Urothelium cell line (cell line): Measurements from ENCODE around the gene DNM3.

ENCODE experiments used
- DNase-seq: peaks from one replicate; pipeline ENCODE4 v3.0.0; 2011; ENCODE audit warnings: low spot score, mixed read lengths
- FAIRE-seq: peaks from 2 replicates; lab custom pipeline; 2011; peaks lifted over from hg19 to GRCh38; lab: Jason Lieb, UNC

The DNM3 gene

DNA sequence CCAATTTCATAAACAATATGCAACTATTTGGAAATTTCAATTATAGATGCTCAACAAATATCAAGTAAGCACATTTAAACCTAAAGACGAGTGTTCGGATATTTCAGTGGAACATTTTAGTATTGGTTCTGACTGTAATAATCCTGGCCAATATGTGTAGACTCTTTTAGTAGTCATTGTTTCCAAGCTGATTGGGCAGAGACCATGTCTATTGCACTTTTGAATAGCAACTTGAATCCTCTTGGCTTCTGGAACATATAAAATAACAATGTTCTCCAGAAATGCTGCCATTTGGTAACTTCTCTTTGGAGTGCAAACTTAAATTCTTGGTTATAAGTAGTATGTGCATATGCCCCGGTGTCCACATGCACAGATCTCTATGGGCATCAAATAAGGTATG is 373.7 kb downstream of the DNM3 start:
- no peak for DNase-seq
- no peak for FAIRE-seq

DNA sequence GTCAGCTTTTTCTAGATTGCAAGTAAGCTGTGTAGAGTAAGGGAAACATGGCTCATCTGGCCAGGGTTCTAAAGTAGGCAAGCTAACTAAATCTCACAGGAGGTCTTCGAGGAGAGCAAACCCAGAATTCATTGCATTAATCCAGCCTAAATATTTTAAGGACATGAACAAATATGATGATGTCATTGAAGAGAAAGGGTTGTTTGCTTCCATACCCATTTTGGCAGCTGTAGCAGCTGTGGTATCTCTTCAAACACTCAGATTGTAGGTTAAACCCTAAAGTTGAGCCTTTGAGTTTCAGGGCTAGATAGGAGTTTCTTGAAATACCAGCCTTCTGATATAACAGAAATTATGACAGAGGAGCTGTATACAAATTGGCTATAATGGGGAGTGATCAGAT is 378.7 kb downstream of the DNM3 start:
- no peak for FAIRE-seq
- DNase-seq: no peak

DNA sequence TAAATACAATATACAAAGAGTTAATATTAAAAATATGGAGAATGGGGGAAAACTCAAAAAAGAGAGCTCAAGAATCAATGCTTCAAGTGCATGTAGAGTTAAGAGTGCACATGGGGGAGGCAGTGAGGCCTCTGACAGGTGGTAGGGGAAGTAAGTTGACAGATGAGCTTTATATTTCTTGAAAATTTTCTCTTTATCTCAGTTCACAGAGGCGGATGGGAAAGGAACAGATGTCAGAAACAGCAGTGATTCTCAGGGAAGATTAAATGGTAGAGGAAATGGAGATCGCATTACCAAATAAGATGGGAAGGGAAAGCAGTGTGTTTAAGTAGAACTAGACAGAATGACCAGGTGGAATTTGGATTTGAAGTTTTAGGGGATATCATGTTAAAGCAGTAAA is 379.1 kb downstream of the DNM3 start:
- DNase-seq: no peak
- no peak for FAIRE-seq

DNA sequence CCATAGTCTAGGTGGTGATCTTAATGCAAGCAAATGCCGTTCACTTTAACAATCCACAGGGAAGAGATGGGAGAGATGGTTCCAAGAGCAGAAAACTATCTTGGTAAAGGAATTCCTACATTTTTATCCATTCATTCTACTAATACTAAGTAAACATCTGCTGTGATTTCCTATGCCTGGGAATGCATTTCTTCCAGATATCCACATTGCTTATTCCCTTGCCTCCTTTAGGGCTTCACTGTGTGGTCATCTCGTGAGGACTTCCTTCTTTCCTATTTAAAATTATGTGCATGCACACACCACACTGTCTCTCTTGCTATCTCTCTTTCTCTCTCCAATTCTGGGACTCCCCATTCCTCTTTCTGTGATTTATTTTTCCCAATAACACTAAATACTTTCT is 380.1 kb downstream of the DNM3 start:
- FAIRE-seq (no peak), DNase-seq (no peak)

DNA sequence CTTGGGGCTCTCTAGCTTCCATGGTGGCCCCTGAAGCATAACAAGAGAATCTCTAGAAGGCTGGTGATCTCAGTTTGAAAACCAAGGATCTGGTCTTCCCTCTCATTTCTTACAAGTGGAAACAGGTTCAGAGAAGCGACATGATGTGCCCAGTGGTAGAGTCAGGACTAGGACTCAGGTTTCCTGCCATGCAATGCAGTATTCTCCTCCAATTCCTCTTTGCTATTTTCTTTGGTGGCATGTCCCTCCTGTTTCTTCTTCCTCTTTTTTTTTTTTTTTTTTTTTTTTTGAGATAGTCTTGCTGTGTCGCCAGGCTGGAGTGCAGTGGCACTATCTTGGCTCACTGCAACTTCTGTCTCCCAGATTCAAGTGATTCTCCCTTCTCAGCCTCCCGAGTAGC is 383.6 kb downstream of the DNM3 start:
- DNase-seq: no peak
- FAIRE-seq: no peak

DNA sequence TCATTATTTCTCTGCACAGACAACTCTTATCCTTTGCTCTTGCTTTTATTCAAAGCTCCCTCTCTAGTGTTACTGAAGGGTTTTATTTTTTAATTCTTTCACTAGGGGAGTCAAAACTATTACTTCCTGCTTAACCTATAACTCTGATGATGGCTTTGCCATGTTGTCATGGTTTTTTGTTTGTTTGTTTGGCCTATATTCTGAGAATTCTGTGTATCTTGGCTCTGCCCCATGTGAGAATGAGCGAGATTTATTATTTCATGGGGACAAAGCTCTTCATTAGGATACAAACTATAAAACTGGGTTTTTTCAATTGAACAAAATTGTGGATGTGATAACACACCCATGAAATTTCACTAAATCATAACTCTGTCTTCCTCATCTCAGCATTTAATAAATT is 388.6 kb downstream of the DNM3 start:
- no peak for FAIRE-seq

DNA sequence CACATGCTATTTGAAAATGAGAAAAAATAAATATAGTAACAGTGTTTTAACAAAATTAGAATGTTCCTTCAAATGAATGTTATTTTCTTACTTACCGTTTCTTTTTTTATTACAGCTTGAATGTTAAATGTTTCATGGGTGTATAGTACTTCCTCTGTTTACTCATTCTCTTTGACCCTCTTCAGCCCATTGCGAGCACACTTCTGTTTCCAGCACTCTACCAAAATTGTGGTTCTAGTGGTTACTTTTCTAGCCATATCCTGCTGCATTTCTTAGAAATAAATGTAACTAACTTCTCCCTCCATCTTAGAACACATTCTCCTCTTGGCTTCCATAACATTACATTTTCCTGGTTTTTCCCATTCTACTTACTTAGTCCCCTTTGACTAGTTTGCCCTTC is 389.2 kb downstream of the DNM3 start:
- DNase-seq (no peak), FAIRE-seq (no peak)

More for the DNA sequence above, 388.6 kb downstream of the DNM3 start:
- no peak for DNase-seq

DNA sequence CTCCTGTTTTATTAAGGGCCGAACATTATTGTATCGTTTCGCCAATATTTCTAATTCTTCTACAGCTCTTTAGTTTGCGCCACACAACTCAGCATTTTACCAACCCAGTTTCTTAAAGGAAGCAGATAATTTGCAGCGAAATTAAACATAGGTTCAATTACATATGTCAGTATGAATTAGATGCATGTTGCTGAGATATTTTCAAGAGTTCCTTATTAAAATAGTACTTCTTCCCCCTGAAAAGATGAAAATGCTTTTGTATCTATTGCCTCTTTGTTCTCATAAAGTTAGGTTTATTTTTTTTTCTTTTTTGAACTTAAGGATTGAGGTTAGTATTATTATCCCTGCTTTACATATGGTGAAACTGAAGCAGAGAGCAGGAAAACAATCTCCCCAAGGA is 395.7 kb downstream of the DNM3 start:
- DNase-seq (no peak), FAIRE-seq (no peak)

DNA sequence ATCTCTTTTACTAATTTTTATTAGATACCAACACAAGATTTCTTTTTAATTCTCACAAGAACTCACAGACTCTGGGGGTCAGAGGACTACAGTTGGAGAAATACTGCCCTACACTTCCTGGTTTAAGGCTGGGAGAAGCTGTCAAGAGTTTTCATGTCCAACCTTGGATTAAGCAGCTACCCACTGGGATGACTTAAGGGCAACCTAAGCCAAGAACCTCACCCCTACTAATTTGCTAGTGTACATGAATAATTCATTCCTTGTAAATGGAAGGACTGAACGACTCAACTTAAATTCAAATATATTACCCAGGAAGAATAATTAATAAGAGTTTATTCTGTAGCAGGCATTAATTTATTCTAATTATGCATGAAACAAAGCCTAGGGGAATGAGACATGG is 396.9 kb downstream of the DNM3 start:
- DNase-seq (no peak), FAIRE-seq (no peak)

DNA sequence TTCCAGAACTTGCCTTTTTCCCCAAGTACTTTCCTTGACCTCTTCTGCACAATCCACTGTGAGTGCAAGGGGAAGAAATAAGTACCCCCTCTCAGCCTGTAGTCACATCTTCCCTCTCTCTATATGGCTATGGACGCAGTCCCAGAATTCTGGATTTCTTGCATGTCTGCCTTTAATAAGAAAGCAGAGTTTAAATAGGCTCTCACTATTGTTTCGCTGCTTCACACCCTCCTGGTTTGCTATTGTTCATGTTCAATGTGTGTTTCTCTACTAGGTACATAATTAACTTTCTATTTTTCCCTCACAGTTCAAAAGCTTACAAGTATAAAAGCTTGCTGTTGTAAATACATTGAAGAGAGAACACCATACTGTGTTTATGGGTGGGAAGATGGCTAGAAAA is 397.7 kb downstream of the DNM3 start:
- FAIRE-seq: no peak
- no peak for DNase-seq

DNA sequence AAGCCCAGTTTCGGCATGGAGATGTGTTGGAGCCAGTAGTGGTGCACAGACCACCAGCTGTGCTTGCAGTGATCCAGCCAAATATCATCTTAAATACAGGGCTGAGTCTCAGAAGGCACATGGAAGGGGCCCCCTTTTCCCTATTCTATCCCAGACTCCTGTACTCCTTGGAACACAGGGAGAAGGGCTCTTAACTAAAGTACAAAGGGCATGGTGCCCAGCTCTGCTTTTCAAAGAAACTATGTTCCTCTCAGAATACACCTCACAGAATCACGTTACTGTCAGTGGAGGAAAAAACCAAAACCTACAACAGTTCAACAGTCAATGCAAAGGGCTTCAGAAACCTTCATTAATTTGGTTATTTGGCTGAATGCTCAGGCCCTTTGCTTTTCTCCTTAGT is 398.6 kb downstream of the DNM3 start:
- DNase-seq: no peak
- no peak for FAIRE-seq

DNA sequence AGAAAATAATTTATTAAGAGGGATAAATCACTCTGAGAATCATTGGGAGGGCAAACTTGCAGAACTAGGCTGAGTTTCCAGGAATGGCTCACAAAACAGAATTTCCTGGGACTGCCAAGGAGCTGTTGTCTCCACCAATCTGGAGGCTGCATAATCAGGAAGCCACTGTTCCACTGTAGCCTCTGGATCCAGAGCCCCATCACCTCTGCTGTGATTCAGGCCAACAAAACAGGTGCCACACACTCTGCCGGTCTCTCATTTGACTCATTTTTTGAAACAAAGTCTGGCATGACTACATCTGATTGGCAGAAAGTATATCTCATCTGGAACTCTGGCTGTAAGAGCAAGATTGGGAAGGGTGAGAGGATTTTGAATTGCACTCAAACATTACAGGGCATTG is 400.2 kb downstream of the DNM3 start:
- DNase-seq (no peak), FAIRE-seq (no peak)

DNA sequence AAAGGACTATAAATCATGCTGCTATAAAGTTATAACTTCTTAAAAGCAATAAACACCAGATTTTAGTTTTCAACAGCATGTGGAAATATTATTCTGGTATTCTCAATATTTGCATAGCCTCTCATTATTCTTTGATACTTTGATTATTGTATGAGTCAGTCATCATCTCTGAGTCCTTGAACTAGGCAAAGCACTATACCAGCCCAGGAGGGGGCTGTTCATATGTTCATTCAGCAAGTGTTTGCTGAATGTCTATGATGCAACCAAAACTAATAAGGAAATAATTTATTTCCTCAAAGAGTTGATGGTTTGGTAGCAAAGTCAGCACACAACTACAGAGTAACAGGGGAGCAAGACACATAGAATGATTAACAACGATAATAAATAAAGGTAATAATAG is 403.6 kb downstream of the DNM3 start:
- FAIRE-seq (no peak), DNase-seq (no peak)

DNA sequence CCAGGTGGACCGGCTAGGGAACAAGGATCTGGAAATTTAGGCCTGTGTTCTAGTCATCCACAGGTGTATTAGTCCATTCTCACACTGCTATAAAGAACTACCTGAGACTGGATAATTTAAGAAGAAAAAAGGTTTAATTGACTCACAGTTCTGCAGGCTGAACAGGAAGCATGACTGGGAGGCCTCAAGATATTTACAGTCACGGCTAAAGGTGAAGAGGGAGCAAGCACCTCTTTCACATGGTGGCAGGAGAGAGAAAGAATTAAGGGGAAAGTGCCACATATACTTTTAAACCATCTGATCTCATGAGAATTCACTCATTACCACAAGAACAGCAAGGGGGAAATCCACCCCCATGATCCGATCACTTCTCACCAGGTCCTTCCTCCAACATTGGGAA is 404.5 kb downstream of the DNM3 start:
- DNase-seq (no peak), FAIRE-seq (no peak)

DNA sequence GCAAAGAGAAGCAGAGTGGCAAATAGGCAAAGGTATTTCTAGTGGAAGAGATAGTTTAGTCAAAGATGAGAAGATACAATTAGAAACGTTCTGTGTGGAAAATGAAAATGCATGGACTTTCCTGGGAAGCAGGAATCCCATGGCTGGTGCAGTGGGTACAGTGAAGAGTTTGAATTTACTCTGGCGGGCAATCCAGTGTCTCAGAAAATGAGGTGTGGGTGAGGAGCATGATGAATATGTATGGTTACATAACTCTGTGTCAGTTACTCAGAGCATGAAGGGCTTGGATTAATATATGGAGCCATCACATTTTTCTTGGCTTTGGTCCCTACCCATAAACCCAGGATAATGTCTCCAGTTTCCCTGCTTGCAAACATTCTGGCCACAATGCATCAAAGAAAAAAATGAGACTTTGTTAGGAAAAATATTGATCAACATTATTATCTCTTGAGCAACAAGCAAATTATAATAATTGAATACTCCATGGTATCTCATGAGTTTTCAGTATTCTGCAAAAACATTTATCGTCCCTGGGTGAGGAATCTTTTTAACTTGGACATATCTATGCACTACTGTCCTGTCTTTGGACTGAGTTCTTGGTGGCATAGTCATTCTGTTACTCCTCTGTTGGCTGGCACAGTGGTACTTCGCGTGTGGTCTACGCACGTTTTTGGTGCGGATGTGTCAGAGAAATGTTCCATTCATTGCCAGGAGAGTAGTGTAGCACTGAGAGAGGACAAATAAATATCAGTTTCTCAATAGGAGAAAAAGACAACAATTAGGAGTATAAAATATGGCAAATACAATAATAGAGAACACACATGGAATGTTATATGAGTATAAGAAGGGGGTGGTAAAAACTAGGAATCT is 405.5 kb downstream of the DNM3 start:
- FAIRE-seq (no peak), DNase-seq (no peak)

DNA sequence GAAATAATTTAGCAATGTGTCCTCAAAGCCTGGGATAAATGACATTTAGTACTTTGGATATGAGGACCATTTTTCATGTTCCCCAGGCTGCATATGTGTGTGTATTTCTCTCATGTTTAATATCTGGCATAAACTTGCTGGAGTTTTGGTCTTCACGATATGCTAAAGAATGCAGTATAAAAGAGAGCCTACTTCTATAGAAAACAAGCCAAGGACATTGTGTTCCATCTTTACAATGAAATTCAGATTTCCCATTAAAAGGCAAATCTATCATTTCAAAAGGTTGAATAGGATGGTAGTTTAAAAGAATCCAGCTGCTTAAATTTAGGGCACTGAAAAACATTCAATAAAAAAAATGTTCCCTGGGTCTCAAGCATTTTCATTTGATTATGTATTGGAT is 410.2 kb downstream of the DNM3 start:
- DNase-seq (no peak), FAIRE-seq (no peak)

DNA sequence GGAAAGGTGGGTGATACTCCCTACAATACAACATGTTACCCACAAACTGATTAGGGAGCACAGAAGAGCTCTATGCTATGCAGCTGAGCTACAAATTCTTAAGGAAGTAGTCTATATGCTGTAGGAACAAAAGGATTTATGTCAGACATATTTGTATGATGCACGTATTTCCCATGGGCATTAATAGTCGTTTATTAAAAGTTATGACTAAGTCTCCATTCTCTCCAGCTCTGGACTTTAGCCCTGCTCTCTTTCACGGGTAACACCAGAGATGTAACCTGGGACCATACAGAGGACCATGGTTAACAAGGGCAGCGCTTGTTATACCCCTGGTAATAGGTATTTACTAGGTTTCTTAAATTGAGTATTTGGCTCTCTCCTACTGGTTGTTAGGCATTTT is 411.0 kb downstream of the DNM3 start:
- DNase-seq (no peak), FAIRE-seq (no peak)

DNA sequence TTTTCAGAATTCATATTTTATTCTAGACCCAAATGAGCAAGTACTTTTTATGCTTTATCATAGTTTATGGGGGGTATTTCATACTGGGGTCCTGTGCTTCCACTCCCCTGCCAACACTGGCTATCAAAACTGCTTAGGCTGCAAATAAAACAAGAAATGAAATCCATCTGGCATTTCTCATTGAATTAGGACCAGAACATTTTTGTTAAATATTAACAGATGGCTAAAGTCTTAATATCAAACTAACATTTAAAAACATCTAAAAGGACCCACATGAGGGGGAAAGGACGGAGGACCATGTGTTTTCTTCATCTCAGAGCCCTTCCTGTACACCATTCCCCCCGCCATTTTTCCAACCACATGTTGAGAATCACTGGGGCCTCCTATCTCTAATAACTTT is 411.7 kb downstream of the DNM3 start:
- DNase-seq (no peak), FAIRE-seq (no peak)

DNA sequence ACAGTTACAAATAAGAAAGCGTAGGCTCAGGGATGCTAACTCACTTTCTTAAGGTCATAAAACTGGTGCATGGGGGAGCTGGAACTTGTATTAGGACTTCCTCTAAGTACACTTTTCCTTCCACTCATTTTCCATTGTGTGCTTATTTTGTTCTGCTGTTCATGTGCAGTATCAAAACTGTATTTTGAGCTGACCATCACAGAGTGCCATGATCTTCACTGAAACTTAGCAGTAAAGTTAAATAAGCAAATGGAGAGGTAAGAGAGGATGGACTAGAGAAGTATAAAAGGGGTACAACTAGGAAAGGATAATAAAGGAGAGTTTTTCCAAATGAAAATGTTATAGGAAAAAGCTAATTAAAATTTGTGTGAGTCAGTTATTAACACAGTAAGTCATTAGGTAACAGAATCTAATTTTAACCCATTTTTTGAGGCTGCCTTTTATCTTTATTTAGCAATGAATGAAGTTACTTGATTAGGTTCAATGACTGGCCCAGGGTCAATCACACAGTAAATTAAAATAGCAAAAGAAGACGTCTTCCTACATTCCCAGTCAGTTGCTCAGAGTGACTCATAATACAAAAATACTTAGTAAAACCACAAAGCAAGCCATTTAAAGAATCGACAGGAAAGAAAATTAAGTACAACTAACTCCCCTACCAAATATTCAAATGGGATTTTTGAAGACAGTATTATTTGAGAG is 413.4 kb downstream of the DNM3 start:
- FAIRE-seq (peak; percentile 44), DNase-seq (peak; percentile 57)

DNA sequence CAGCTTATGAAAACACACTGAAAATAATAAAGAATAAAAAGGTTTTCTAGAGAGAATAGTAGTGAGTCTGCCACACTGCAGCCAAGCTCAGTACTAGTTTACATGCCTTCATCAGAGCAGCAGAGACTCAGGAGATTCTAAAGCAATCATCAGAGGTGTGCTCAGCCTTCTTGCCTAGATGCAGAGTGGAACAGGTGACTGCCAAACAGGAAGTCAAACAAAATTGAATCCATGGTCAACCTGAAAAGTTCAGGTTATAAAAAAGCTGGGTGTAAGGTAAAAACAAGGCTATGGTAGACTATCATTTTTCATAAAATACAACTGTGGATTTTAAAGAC is 413.9 kb downstream of the DNM3 start:
- no peak for FAIRE-seq

DNA sequence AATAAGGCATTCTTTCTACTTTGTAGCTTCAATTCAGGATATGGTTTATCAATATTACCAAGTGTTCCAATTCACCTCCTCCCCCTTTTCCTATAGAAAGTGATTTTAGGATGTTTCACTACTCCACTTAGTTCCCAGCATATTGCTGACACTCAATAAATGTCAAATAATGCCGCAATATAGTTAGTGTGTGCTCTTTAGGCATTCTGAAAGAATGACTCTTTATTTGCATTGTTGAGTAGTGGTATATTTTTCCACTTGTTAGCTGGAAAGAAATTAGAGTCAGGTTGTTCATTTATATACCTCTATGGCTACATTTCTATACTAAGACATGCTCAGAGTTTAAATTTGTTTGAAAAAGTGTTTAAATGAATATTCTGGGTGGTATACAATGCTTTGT is 424.6 kb downstream of the DNM3 start:
- FAIRE-seq: no peak
- DNase-seq: no peak

More for the DNA sequence above, 413.9 kb downstream of the DNM3 start:
- peak; percentile 47 for DNase-seq

DNA sequence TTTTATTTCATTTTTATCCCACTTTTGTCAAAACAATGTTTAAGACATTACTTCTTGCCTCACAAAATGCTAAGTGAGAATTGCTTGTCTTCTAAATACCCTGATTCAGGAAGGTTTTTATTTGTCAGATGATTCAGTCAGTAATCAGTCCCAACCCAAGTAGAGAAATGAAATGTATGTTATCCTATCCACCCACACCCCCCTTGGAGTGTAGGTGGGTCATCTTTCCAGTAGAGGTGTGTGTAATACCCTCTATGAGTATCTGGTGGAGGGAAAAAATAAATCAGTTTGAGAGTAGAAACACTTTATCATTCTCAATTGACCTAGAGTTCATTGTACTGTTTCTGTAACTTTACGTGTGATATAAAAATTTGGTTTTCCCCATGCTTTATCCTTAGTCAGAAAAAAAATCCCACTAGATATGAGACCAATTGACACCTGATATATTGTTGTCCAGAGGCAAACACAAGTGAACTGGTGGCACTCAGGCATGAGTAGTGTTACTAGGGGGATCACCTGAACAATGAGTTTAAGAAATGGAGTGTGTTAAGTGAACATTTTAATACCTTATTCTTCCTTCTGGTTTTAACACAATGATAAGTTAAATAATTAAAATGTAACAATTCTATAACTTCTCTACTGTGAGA is 425.4 kb downstream of the DNM3 start:
- DNase-seq (no peak), FAIRE-seq (no peak)
